Neutrophil (primary cell): ENCODE data around the gene SLC44A2.

Source experiments
- H3K27ac ChIP-seq: fragments of 200-600 bp; sonication (generic); 2 replicates; pipeline ENCODE4 v1.5.1; 2016; ENCODE audit warnings: mild to moderate bottlenecking, moderate library complexity
- H3K27me3 ChIP-seq: fragments of 200-600 bp; sonication (generic); 2 replicates; pipeline ENCODE4 v1.6.0; 2016; ENCODE audit warnings: mild to moderate bottlenecking
- H3K36me3 ChIP-seq: fragments of 200-600 bp; sonication (generic); 2 replicates; pipeline ENCODE4 v1.5.1; 2017
- H3K4me1 ChIP-seq, 2 experiments: fragments of 200-600 bp in 1 of 2; sonication (generic) in 1 of 2; 1 replicate in 1 of 2; 2 replicates in 1 of 2; pipeline versions ENCODE4 v1.5.1 to v1.6.1; 2013 to 2016; ENCODE audit warnings: low read depth in 1 of 2, low read length in 1 of 2, mild to moderate bottlenecking in 1 of 2, moderate library complexity in 1 of 2; ENCODE audit not compliant: control insufficient read depth in 1 of 2, insufficient read depth in 1 of 2
- H3K4me3 ChIP-seq, 2 experiments: fragments of 200-600 bp in 1 of 2; sonication (generic) in 1 of 2; 1 replicate in 1 of 2; 2 replicates in 1 of 2; pipeline ENCODE4 v1.5.1; 2013 to 2016; ENCODE audit warnings: low read depth in 1 of 2, low read length in 1 of 2, mild to moderate bottlenecking in 1 of 2, moderate library complexity in 1 of 2
- H3K9me3 ChIP-seq: fragments of 200-600 bp; sonication (generic); 2 replicates; pipeline ENCODE4 v1.5.1; 2016
- CTCF ChIP-seq: fragments of 200-600 bp; sonication (generic); IDR thresholded peaks from 2 replicates; pipeline ENCODE4 v1.5.1; 2016; ENCODE audit warnings: antibody characterized with exemption

The SLC44A2 gene

GRCh38 chr19:10625003-10625761, at the start of gene SLC44A2:
Gene SLC44A2, plus strand, starts transcription at chr19:10625553. Its CDS starts 81 bp downstream, at chr19:10625634.
- peaks cover 0 to 8% of the 10 kb centered on the region in 2 experiments for H3K4me1 ChIP-seq
- H3K36me3 ChIP-seq: peaks cover 96% of the 10 kb centered on the region
- TF ChIP-seq CTCF: no peak
- H3K4me3 ChIP-seq: no peak within 1 kb of the TSS
- no peaks in the 10 kb centered on the region for H3K9me3 ChIP-seq
- H3K27me3 ChIP-seq: no peaks in the 10 kb centered on the region
- H3K27ac ChIP-seq: no peak within 1 kb of the TSS

GRCh38 chr19:10577951-10578350, 47.4 kb upstream of the SLC44A2 start:
- Histone ChIP-seq H3K4me1 (peaks cover 7 to 10% of the 10 kb centered on the region in 2 experiments), H3K36me3 (no peaks in the 10 kb centered on the region), H3K27me3 (no peaks in the 10 kb centered on the region), H3K27ac (no peak overlapping the region), H3K4me3 (no peak overlapping the region), H3K9me3 (no peaks in the 10 kb centered on the region)
- no peak for TF ChIP-seq CTCF

- Histone ChIP-seq H3K4me3 (peak overlapping the region; percentile 6 to 35), H3K27ac (peak overlapping the region; percentile 52), H3K4me1 (peaks cover 18 to 24% of the 10 kb centered on the region in 2 experiments), H3K36me3 (no peaks in the 10 kb centered on the region), H3K27me3 (no peaks in the 10 kb centered on the region), H3K9me3 (no peaks in the 10 kb centered on the region)
- TF ChIP-seq CTCF: peak; percentile 99
These were observed 44.2 kb upstream of the SLC44A2 start for GRCh38 chr19:10580979-10581631.

GRCh38 chr19:10582091-10582490, 43.3 kb upstream of the SLC44A2 start:
- Histone ChIP-seq H3K4me3 (no peak overlapping the region), H3K36me3 (no peaks in the 10 kb centered on the region), H3K27ac (no peak overlapping the region), H3K9me3 (no peaks in the 10 kb centered on the region), H3K27me3 (peaks cover 7% of the 10 kb centered on the region), H3K4me1 (peaks cover 18 to 27% of the 10 kb centered on the region in 2 experiments)
- TF ChIP-seq CTCF: no peak

GRCh38 chr19:10583036-10583776, 42.1 kb upstream of the SLC44A2 start:
- H3K36me3 ChIP-seq: no peaks in the 10 kb centered on the region
- no peak overlapping the region for H3K27ac ChIP-seq
- no peak for TF ChIP-seq CTCF
- peaks cover 17% of the 10 kb centered on the region for H3K27me3 ChIP-seq
- H3K9me3 ChIP-seq: no peaks in the 10 kb centered on the region
- H3K4me1 ChIP-seq: peaks cover 18 to 30% of the 10 kb centered on the region in 2 experiments
- no peak overlapping the region for H3K4me3 ChIP-seq
